ENCODE data around the gene FAM98B. TPM values are rescaled to one million over a fixed set of nuclear protein-coding genes. Genes with fewer than 3 reads are reported as not detected.

The FAM98B gene
- total and polyA plus RNA-seq, 10 donors: 5.7 to 32.3 (median 16.4) TPM

- Histone ChIP-seq H3K9me3 (peaks cover 0 to 4% (median 0%) of the 10 kb centered on the region in 8 donors), H3K4me3 (no peak overlapping the region), H3K36me3 (peaks cover 0 to 99% (median 18%) of the 10 kb centered on the region in 6 donors), H3K4me1 (no peaks in the 10 kb centered on the region), H3K27me3 (replicated peaks in 1 of 7) (no peaks in the 10 kb centered on the region), H3K27ac (no peak overlapping the region)
- TF ChIP-seq POLR2AphosphoS5 (IDR thresholded peaks at IDR 0.05) (no peak), POLR2A (IDR thresholded peaks at IDR 0.05) (no peak), CTCF (IDR thresholded peaks at IDR 0.05 in 8 of 11, conservative IDR thresholded peaks at IDR 0.05 in 3 of 11) (no peak)
- intact Hi-C loops (cut with DNase I; ENCODE audit: low total_unique reads): no loop called here
- WGBS, 5 donors: 84 to 94% (median 89%) methylated on average over 4 of the region's 4 CpGs
- no peak for DNase-seq
Measured at GRCh38 chr15:38504680-38505467, 50.9 kb downstream of the FAM98B start.

- TF ChIP-seq POLR2AphosphoS5 (IDR thresholded peaks at IDR 0.05): no peak
- no peak for TF ChIP-seq CTCF (IDR thresholded peaks at IDR 0.05 in 8 of 11, conservative IDR thresholded peaks at IDR 0.05 in 3 of 11)
- TF ChIP-seq POLR2A (IDR thresholded peaks at IDR 0.05): no peak
Measured at GRCh38 chr15:38506997-38507396, 53.1 kb downstream of the FAM98B start.

GRCh38 chr15:38507570-38507969 lies 53.6 kb downstream of the FAM98B start:
- Histone ChIP-seq H3K4me3 (no peak overlapping the region), H3K9me3 (no peaks in the 10 kb centered on the region), H3K36me3 (peaks cover 0 to 99% (median 11%) of the 10 kb centered on the region in 6 donors), H3K27me3 (replicated peaks in 1 of 7) (no peaks in the 10 kb centered on the region), H3K27ac (no peak overlapping the region), H3K4me1 (no peaks in the 10 kb centered on the region)
- 83 to 96% (median 90%) methylated on average over 7 of the region's 7 CpGs for WGBS, 5 donors
- no peak for DNase-seq
- intact Hi-C loops (cut with DNase I; ENCODE audit: low total_unique reads): no loop called here
- TF ChIP-seq POLR2A (IDR thresholded peaks at IDR 0.05): no peak
- TF ChIP-seq POLR2AphosphoS5 (IDR thresholded peaks at IDR 0.05): no peak
- TF ChIP-seq CTCF (IDR thresholded peaks at IDR 0.05 in 8 of 11, conservative IDR thresholded peaks at IDR 0.05 in 3 of 11): no peak

More at GRCh38 chr15:38506997-38507396, 53.1 kb downstream of the FAM98B start:
- peaks cover 0 to 99% (median 12%) of the 10 kb centered on the region in 6 donors for H3K36me3 ChIP-seq
- intact Hi-C loops (cut with DNase I; ENCODE audit: low total_unique reads): no loop called here
- 78 to 94% (median 86%) methylated on average over 4 of the region's 4 CpGs for WGBS, 5 donors
- H3K4me3 ChIP-seq: no peak overlapping the region
- no peaks in the 10 kb centered on the region for H3K4me1 ChIP-seq
- no peak for DNase-seq
- no peaks in the 10 kb centered on the region for H3K27me3 ChIP-seq (replicated peaks in 1 of 7)
- no peaks in the 10 kb centered on the region for H3K9me3 ChIP-seq
- H3K27ac ChIP-seq: no peak overlapping the region

- H3K27ac ChIP-seq: no peak overlapping the region
- no peaks in the 10 kb centered on the region for H3K4me1 ChIP-seq
- H3K4me3 ChIP-seq: no peak overlapping the region
- WGBS, 5 donors: 64 to 76% (median 69%) methylated on average over 3 of the region's 3 CpGs
- TF ChIP-seq POLR2A (IDR thresholded peaks at IDR 0.05) (no peak), POLR2AphosphoS5 (IDR thresholded peaks at IDR 0.05) (no peak), CTCF (IDR thresholded peaks at IDR 0.05 in 8 of 11, conservative IDR thresholded peaks at IDR 0.05 in 3 of 11) (no peak)
- intact Hi-C loops (cut with DNase I; ENCODE audit: low total_unique reads): no loop called here
- peaks cover 0 to 99% (median 8%) of the 10 kb centered on the region in 6 donors for H3K36me3 ChIP-seq
- no peaks in the 10 kb centered on the region for H3K27me3 ChIP-seq (replicated peaks in 1 of 7)
- no peaks in the 10 kb centered on the region for H3K9me3 ChIP-seq
- no peak for DNase-seq
Measured at GRCh38 chr15:38508647-38509046, 54.7 kb downstream of the FAM98B start.

Data from spleen (tissue), 11 donors.